Right cardiac atrium (tissue), 5 donors: ENCODE measurements around the gene KRT3. TPM values are rescaled to one million over a fixed set of nuclear protein-coding genes. Genes with fewer than 3 reads are reported as not detected.
"Not testable (repeated sequence)": the region's sequence is repeated elsewhere in the genome, so short reads cannot be mapped to it uniquely, and the experiment has no call there.

ENCODE experiments used
- ATAC-seq, 2 donors: fragments of 200-7000 bp; cut with Tn5 transposase; one replicate each; pipeline versions ENCODE4 v1.8.0 to v1.9.1; 2020; ENCODE audit warnings: moderate library complexity in 2 of 2, mild to moderate bottlenecking in 1 of 2
- DNase-seq, 3 donors: peaks; one replicate each; pipeline ENCODE4 v3.0.0-alpha.2; 2020
- H3K27ac ChIP-seq: one replicate; pipeline ENCODE4 v1.5.1; 2013; ENCODE audit warnings: mild to moderate bottlenecking, low read length, control low read depth, moderate library complexity
- H3K27me3 ChIP-seq: one replicate; pipeline ENCODE4 v1.6.1; 2013; ENCODE audit not compliant: control insufficient read depth, insufficient read depth
- H3K4me1 ChIP-seq: one replicate; pipeline ENCODE4 v1.6.1; 2013; ENCODE audit warnings: low read length; ENCODE audit not compliant: control insufficient read depth, insufficient read depth
- H3K4me3 ChIP-seq: one replicate; pipeline ENCODE4 v1.5.1; 2013; ENCODE audit warnings: low read length, control low read depth
- H3K9me3 ChIP-seq: one replicate; pipeline ENCODE4 v1.6.1; 2013; ENCODE audit warnings: low read length; ENCODE audit not compliant: control insufficient read depth
- WGBS: extraction: QIAGEN DNeasy Blood & Tissue Kit; methylation state at CpG from one replicate; pipeline ENCODE4 v1.1.7; 2013; 5-methylcytosine and 5-hydroxymethylcytosine counted together
- intact Hi-C, 4 donors: fragments of 100-400 bp; cut with DNase I; formaldehyde crosslinking; loops; one replicate each; pipeline versions ENCODE4 v1.11.0 to v1.14.0; 2022 to 2023
- polyA plus RNA-seq: library from polyadenylated mRNA; stranded (reverse); fragments of 200-250 nt; gene quantifications from one replicate; pipeline ENCODE4 v1.2.3, GENCODE V29; 2013
- total RNA-seq, 4 donors: library from RNA; stranded (reverse); fragmentation: NEBNext Ultra II Directional; extraction: Animal tissue kit (Norgen Biotek cat#: 25700); gene quantifications; one replicate each; pipeline ENCODE4 v1.2.1, GENCODE V29; 2021
- donor health status: healthy with polysubstance abuse.
- donor health status: DM: no; HTN: yes; CAD: no.
- donor health status: DM: no; HTN: no; CAD: no.
- donor health status: DM: no; HTN: yes; CAD: no; lungs with severe emphysema.
- donor health status: DM: yes; HTN: yes; CAD: no.

KRT3 gene
- total and polyA plus RNA-seq, 5 donors: not detected

GRCh38 chr12:52761802-52762201, 34.1 kb downstream of the KRT3 start:
- DNase-seq (no peak), ATAC-seq (no peak)
- 88% methylated on average over 2 of the region's 2 CpGs for WGBS
- Histone ChIP-seq H3K27ac (no peak overlapping the region), H3K9me3 (peaks cover 2% of the 10 kb centered on the region), H3K4me1 (no peaks in the 10 kb centered on the region), H3K4me3 (no peak overlapping the region), H3K27me3 (no peaks in the 10 kb centered on the region)
- intact Hi-C loops: no loop called here

- H3K4me1 ChIP-seq, H3K27ac ChIP-seq, intact Hi-C loops, H3K4me3 ChIP-seq, DNase-seq, H3K9me3 ChIP-seq, ATAC-seq, H3K27me3 ChIP-seq: not testable (repeated sequence)
- 86% methylated on average over 8 of the region's 8 CpGs for WGBS
These were observed 34.7 kb downstream of the KRT3 start for GRCh38 chr12:52761218-52761617.

- Histone ChIP-seq H3K4me1 (no peaks in the 10 kb centered on the region), H3K9me3 (peaks cover 2% of the 10 kb centered on the region), H3K27ac (no peak overlapping the region), H3K4me3 (no peak overlapping the region), H3K27me3 (no peaks in the 10 kb centered on the region)
- DNase-seq (no peak), ATAC-seq (no peak)
- intact Hi-C loops: no loop called here
These were observed 35.3 kb downstream of the KRT3 start for GRCh38 chr12:52760623-52761022.

- WGBS: 56% methylated on average over 2 of the region's 2 CpGs
- no peaks in the 10 kb centered on the region for H3K4me1 ChIP-seq
- no peak overlapping the region for H3K4me3 ChIP-seq
- peaks cover 2% of the 10 kb centered on the region for H3K9me3 ChIP-seq
- H3K27ac ChIP-seq: no peak overlapping the region
- no peak for DNase-seq
- H3K27me3 ChIP-seq: no peaks in the 10 kb centered on the region
- intact Hi-C loops: no loop called here
- no peak for ATAC-seq
These were observed 36.2 kb downstream of the KRT3 start for GRCh38 chr12:52759695-52760094.

GRCh38 chr12:52759218-52759617, 36.7 kb downstream of the KRT3 start:
- DNase-seq: no peak
- 45% methylated on average over 2 of the region's 2 CpGs for WGBS
- no peak overlapping the region for H3K4me3 ChIP-seq
- intact Hi-C loops: no loop called here
- H3K4me1 ChIP-seq: no peaks in the 10 kb centered on the region
- no peak overlapping the region for H3K27ac ChIP-seq
- ATAC-seq: no peak
- no peaks in the 10 kb centered on the region for H3K27me3 ChIP-seq
- peaks cover 2% of the 10 kb centered on the region for H3K9me3 ChIP-seq

GRCh38 chr12:52757449-52758176, 38.3 kb downstream of the KRT3 start:
- WGBS: 18% methylated on average over 1 of the region's 1 CpG
- H3K27me3 ChIP-seq: no peaks in the 10 kb centered on the region
- H3K4me1 ChIP-seq: no peaks in the 10 kb centered on the region
- H3K4me3 ChIP-seq: no peak overlapping the region
- ATAC-seq (no peak), DNase-seq (no peak)
- H3K27ac ChIP-seq: no peak overlapping the region
- peaks cover 2% of the 10 kb centered on the region for H3K9me3 ChIP-seq
- intact Hi-C loops: no loop called here

- Histone ChIP-seq H3K27me3 (no peaks in the 10 kb centered on the region), H3K9me3 (peaks cover 2% of the 10 kb centered on the region), H3K4me1 (no peaks in the 10 kb centered on the region), H3K27ac (no peak overlapping the region), H3K4me3 (no peak overlapping the region)
- DNase-seq (no peak), ATAC-seq (no peak)
- intact Hi-C loops: no loop called here
- 74% methylated on average over 8 of the region's 8 CpGs for WGBS
These were observed 39.5 kb downstream of the KRT3 start for GRCh38 chr12:52756281-52756960.

GRCh38 chr12:52755533-52755932, 40.4 kb downstream of the KRT3 start:
- no peaks in the 10 kb centered on the region for H3K27me3 ChIP-seq
- DNase-seq: no peak
- ATAC-seq: no peak

GRCh38 chr12:52754135-52754534, 41.8 kb downstream of the KRT3 start:
- ATAC-seq (no peak), DNase-seq (no peak)
- H3K27me3 ChIP-seq: no peaks in the 10 kb centered on the region
- no peak overlapping the region for H3K4me3 ChIP-seq
- no peaks in the 10 kb centered on the region for H3K9me3 ChIP-seq
- no peak overlapping the region for H3K27ac ChIP-seq
- intact Hi-C loops: no loop called here
- no peaks in the 10 kb centered on the region for H3K4me1 ChIP-seq

More at GRCh38 chr12:52755533-52755932, 40.4 kb downstream of the KRT3 start:
- intact Hi-C loops: no loop called here
- no peaks in the 10 kb centered on the region for H3K4me1 ChIP-seq
- H3K9me3 ChIP-seq: peaks cover under 1% of the 10 kb centered on the region
- 79% methylated on average over 3 of the region's 3 CpGs for WGBS
- no peak overlapping the region for H3K27ac ChIP-seq
- no peak overlapping the region for H3K4me3 ChIP-seq

- no peak overlapping the region for H3K27ac ChIP-seq
- ATAC-seq (no peak), DNase-seq (no peak)
- H3K9me3 ChIP-seq: no peaks in the 10 kb centered on the region
- intact Hi-C loops: no loop called here
- H3K27me3 ChIP-seq: no peaks in the 10 kb centered on the region
- H3K4me1 ChIP-seq: no peaks in the 10 kb centered on the region
- 80% methylated on average over 3 of the region's 3 CpGs for WGBS
- H3K4me3 ChIP-seq: no peak overlapping the region
These were observed 42.6 kb downstream of the KRT3 start for GRCh38 chr12:52753283-52753682.

GRCh38 chr12:52752516-52752915, 43.4 kb downstream of the KRT3 start:
- DNase-seq: no peak
- H3K27me3 ChIP-seq: no peaks in the 10 kb centered on the region
- H3K4me1 ChIP-seq: no peaks in the 10 kb centered on the region
- no peak overlapping the region for H3K27ac ChIP-seq
- H3K9me3 ChIP-seq: no peaks in the 10 kb centered on the region
- no peak overlapping the region for H3K4me3 ChIP-seq
- no peak for ATAC-seq
- intact Hi-C loops: no loop called here
- WGBS: 64% methylated on average over 2 of the region's 2 CpGs
